ENCODE data around the gene VPS39.
"Not testable (repeated sequence)": the region's sequence is repeated elsewhere in the genome, so short reads cannot be mapped to it uniquely, and the experiment has no call there.

Gene VPS39

DNA sequence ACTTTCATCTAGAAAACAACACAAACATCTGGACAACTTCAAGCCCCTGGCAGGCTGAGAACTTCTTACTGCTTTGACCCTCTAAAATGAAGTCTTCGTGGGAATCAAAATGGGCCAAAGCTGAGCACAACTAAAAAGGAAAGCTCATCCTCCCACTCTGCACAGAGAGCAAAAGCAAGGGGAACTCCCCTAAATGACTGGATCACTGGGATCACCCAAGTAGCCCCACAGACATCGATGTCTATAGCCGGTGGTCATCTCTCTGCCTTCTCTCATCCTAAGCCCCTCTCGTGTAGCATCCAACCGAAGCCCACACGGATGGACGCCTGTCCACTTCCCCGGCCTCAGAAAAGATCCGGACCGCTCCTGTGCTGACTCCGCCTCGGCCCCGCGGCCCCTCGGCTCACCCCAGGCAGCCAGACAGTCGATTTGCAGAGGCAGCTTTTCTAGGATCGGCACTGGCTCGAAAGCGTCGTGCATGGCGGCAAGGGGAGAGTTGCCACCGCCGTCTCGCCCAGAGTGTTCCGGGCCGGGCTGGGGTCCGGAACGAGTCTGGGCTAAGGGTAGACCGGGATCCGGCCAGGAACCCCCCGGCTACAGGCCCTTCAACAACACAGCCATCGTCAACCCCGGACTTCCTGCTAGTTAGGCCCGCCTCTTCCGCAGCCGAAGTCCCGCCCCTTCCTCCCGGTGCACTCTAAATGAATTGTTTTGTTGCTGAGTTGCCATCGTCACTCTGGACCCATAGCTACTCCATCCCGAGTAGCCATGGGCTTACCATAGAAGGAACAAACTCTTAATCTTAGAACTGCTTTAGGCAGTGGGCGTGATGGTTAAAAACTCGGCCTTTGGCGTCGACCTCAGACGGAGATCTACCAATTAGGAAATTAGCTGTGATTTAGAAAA is at the start of gene VPS39:
TSS of gene VPS39 (minus strand) at position 631 of the 906 bp plus-strand sequence. CDS start at position 480, 151 bp downstream.
- DNase-seq (ENCODE audit: low read depth) = peak; percentile 70

GRCh38 chr15:42253300-42253699 is 45.2 kb upstream of the VPS39 start:
- no peak for DNase-seq (ENCODE audit: low read depth)

- no peak for DNase-seq (ENCODE audit: low read depth)
Observed at GRCh38 chr15:42240823-42241222, 32.7 kb upstream of the VPS39 start.

- DNase-seq (ENCODE audit: low read depth) = no peak
Observed at GRCh38 chr15:42239528-42240182, 31.6 kb upstream of the VPS39 start.

GRCh38 chr15:42233107-42233506 is 25.0 kb upstream of the VPS39 start:
- DNase-seq (ENCODE audit: low read depth) = no peak

DNA sequence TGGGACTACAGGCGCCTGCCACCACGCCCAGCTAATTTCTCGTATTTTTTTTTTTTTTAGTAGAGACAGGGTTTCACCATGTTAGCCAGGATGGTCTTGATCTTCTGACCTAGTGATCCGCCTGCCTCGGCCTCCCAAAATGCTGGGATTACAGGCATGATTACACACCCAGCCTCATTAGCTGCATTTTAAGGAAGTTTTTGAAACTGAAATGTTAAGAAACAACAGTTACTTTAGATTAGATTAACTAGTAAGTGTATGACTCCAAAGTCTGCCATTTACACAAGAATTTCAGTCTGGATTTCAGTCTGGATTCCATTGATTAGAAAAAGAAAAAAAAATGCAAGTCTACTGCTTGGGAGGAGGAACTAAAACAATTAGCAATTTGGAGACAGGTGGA is 24.5 kb upstream of the VPS39 start:
- DNase-seq (ENCODE audit: low read depth) = no peak

DNA sequence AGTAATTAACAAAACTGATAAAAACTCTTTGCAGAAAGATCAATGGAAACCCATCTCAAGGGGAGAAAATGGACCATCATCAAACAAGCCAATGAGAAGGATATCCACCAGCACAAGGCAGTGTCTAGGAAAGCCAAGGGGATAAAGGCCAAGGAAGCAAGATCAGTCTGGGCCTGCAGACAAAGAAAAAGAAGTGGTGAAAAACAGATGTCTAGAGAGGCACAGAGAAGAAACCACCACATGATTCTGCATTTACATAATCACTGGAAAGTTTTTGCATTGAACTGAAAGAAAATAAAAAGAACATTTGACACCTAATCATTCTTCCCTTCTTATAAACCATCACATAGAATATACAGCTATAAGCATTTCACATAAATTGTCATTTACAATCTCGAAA is 23.0 kb upstream of the VPS39 start:
- no peak for DNase-seq (ENCODE audit: low read depth)

GRCh38 chr15:42228981-42229380 is 20.9 kb upstream of the VPS39 start:
- not testable (repeated sequence) for DNase-seq (ENCODE audit: low read depth)

DNA sequence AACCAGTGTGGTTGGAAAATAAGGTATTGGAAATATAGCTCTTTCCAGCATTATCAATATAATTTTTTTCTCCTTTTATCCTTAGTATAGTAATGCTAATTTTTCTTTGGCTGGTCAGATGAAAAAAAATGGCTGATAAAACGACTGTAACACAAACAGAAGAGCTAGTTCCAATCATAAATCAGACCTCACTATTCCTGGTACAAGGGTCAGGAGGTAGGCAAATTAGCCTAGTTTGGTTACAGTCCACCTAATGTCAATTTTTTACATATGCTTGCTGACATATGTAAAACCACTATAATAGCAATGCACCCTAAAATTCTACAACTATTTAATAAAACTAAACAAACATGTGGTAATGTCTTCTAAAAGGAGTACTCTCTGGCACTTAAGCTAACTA is 19.9 kb upstream of the VPS39 start:
- no peak for DNase-seq (ENCODE audit: low read depth)

- DNase-seq (ENCODE audit: low read depth) = no peak
Observed at GRCh38 chr15:42226648-42227047, 18.5 kb upstream of the VPS39 start.

DNA sequence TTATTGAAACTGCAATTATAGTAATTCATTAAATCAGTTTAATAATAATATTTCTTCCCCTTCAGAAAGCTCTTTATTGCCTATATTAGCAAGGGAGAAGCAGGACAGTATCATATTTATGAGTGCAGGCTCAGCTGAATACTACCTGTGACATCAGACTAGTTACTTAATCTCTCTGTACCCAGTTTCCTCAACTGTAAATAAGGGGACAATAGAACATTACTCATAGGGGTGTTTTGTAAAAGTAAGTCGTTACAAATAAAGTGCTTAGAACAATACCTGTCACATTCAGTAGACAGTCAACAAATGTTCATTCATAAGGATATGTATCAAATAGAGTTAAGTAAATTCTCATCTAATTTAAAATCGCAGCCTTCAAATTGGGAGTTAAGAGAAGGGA is 12.1 kb upstream of the VPS39 start:
- DNase-seq (ENCODE audit: low read depth) = no peak

DNA sequence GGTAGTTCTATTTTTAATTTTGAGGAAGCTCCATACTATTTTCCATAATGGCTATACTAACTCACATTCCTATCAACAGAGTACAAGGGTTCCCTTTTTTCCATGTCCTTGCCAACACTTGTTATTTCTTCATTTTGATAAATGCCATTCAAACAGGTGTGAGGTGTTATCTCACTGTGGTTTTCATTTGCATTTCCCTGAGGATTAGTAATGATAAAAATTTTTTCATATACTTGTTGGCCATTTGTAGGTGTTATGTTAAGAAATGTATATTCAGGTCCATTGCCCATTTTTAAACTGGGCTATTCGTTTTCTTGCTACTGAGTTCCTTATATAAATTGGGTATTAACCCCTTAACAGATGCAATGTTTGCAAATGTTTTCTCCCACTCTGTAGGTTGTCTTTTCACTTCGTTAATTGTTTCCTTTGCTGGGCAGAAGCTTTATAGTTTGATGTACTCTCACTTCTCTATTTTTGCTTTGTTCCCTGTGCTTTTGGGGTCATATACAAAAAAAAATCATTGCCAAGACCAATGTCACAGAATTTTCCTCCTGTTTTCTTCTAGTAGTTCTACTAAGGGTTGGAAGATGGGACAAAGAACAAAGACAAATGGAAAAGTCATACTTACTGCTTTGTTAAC is 11.0 kb upstream of the VPS39 start:
- no peak for DNase-seq (ENCODE audit: low read depth)

- no peak for DNase-seq (ENCODE audit: low read depth)
Observed at GRCh38 chr15:42217568-42217967, 9.5 kb upstream of the VPS39 start.

DNA sequence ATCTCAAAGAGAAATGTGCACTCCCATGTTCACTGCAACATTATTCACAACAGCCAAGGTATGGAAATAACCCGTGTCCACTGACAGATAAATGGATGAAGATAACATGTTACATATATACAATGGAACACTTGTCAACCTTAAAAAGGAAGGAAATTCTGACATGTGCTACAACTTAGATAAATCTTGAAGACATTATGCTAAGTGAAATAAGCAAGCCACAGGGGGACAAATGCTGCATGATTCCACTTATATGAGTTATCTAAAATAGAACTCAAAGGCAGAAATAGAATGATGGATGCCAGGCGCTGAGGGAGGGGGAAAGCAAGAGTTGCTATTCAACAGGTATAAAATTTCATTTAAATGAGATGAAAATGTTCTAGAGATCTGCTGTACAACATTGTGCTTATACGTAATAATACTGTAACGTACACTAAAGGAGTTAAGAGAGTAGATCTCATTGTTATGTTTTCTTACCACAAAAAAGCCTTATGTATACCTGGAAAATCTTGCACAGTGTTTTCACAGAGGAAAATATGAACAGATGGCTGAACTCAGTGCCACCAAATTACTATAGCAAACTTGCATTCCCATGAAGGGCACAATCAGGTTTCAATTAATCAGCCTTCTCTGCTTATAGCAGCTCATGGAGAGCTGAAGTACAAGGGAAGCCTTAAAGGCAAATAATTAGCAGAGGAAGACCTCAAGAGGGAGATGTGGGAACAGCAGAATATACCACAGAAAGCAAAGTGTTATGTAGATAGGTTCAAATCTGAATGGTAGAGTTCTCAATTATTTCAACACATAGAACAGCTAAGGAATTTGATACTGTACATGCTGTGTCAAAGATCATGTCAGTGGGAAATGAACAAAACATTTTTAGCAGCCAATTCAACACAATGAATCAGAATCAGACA is 8.1 kb upstream of the VPS39 start:
- no peak for DNase-seq (ENCODE audit: low read depth)

GRCh38 chr15:42214600-42214999 is 6.5 kb upstream of the VPS39 start:
- DNase-seq (ENCODE audit: low read depth) = no peak

DNA sequence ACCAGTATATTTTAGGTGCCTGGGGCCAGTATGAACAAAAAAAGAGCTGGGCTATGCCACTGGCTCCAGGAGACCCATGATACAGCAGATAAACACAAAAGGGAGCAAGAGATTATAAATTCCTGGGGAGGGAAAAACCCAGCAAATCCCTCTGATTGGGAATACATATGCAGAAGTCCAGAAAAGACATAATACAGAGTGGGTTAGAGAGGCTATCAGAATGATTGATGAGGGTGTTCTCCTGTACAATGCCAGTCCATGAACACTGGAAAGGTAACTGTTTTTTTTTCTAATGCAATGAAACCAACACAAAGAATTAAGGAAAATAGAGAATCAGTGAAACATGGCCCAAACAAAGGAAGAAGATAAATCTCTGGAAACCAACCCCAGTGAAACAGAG is 5.4 kb upstream of the VPS39 start:
- no peak for DNase-seq (ENCODE audit: low read depth)

DNA sequence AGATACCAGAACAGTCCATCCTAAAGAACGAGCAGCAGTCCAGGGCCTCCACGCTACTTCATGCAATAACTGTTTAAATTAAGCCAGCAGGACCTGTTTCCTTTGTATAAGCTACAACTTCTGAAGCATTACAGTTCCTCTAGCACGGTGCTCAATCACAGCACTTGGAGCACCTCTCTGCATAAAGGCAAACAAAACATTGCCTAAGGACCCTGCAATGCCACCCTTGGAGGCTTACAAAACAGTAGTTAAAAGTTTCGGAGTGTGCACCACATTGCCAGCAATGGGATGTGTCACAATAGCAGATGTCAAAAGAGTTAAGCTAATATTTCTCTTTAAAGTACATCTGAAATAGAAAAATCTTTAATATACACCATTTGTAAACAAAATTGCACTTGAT is 2.6 kb upstream of the VPS39 start:
- DNase-seq (ENCODE audit: low read depth) = no peak

GRCh38 chr15:42206406-42206805 is 1.7 kb downstream of the VPS39 start:
- DNase-seq (ENCODE audit: low read depth) = no peak

- no peak for DNase-seq (ENCODE audit: low read depth)
Observed at GRCh38 chr15:42203891-42204290, 4.2 kb downstream of the VPS39 start.

DNA sequence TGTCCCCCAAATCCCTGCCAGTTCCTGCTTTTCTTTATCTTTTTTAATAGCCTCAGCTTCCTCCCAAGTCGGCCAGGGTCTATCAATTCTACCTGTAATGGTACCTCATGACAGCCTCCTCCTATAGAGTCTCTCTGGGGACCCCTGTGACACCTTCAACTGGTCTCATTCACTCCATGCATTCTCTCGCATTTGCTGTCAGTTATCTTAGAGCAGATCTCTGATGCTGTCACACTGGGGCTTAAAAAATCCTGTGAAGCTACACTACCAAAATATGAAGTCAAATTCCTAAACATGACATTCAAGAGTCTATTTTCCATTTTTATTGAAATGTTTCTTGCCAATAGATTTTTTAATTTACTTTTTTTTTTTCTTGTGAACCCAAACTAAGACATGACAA is 5.5 kb downstream of the VPS39 start:
- no peak for DNase-seq (ENCODE audit: low read depth)

- no peak for DNase-seq (ENCODE audit: low read depth)
Observed at GRCh38 chr15:42201801-42202200, 6.3 kb downstream of the VPS39 start.

DNA sequence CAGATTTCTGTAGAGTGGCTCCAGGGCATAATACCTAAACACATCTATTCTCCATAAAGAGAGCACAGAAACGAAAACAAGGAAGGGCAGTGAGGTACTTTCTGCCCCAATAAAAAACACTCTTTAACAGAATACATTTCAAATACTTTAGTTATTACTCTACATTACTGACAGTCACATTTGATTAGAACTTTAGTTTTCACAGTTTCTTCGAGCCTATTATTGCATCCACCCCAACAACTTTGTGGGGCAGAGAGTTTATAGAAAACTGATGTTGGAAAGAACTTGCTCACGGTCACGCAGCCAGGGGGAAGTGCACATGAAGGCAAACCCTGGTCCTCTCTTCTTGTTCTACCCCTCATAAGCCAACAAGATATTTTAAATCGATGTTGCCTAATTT is 9.0 kb downstream of the VPS39 start:
- DNase-seq (ENCODE audit: low read depth) = no peak
